Gastrocnemius medialis (tissue), 4 donors: ENCODE measurements around the gene ARHGAP28. TPM values are rescaled to one million over a fixed set of nuclear protein-coding genes. Genes with fewer than 3 reads are reported as not detected.
A peak's percentile ranks its signal among the peaks of the same experiment; 100 is the strongest.

Experiments
- ATAC-seq, 2 donors: fragments of 150-250 bp; one replicate each; pipeline ENCODE4 v1.9.1; 2016
- DNase-seq, 2 donors: peaks; one replicate each; pipeline ENCODE4 v3.0.0-alpha.2; 2019
- H3K27ac ChIP-seq, 4 donors: fragments of 200-600 bp; sonication (generic); 1 replicate in 1 of 4; 2 replicates in 3 of 4; pipeline ENCODE4 v1.5.1; 2016 to 2018; ENCODE audit warnings: mild to moderate bottlenecking in 2 of 4, moderate library complexity in 1 of 4
- H3K27me3 ChIP-seq, 3 donors: fragments of 200-600 bp; sonication (generic) in 2 of 3; 1 replicate in 1 of 3; 2 replicates in 2 of 3; pipeline versions ENCODE4 v1.5.1 to v1.6.0; 2016 to 2019; ENCODE audit warnings: mild to moderate bottlenecking in 1 of 3, moderate library complexity in 1 of 3
- H3K36me3 ChIP-seq, 2 donors: fragments of 200-600 bp; sonication (generic) in 1 of 2; one replicate each; pipeline ENCODE4 v1.5.1; 2017 to 2018
- H3K4me1 ChIP-seq, 2 donors: fragments of 200-600 bp; sonication (generic) in 1 of 2; one replicate each; pipeline ENCODE4 v1.5.1; 2016 to 2017; ENCODE audit warnings: mild to moderate bottlenecking in 2 of 2
- H3K4me3 ChIP-seq, 4 donors: fragments of 200-600 bp; sonication (generic) in 3 of 4; 1 replicate in 1 of 4; 2 replicates in 3 of 4; pipeline ENCODE4 v1.5.1; 2016 to 2019; ENCODE audit warnings: mild to moderate bottlenecking in 2 of 4
- H3K9me3 ChIP-seq, 3 donors: fragments of 200-600 bp; sonication (generic) in 2 of 3; 1 replicate in 1 of 3; 2 replicates in 2 of 3; pipeline ENCODE4 v1.5.1; 2016 to 2019
- CTCF ChIP-seq, 5 experiments: fragments of 450-650 bp in 3 of 5; fragments of 200-600 bp in 2 of 5; sonication (generic) in 2 of 5; IDR thresholded peaks in 4 of 5; conservative IDR thresholded peaks in 1 of 5; 1 replicate in 4 of 5; 2 replicates in 1 of 5; pipeline ENCODE4 v1.5.1; 2016 to 2019; ENCODE audit warnings: antibody characterized with exemption in 5 of 5, mild to moderate bottlenecking in 3 of 5, moderate library complexity in 3 of 5
- POLR2A ChIP-seq, 2 donors: fragments of 450-650 bp; IDR thresholded peaks; one replicate each; pipeline ENCODE4 v1.6.1; 2017; ENCODE audit warnings: antibody characterized with exemption in 2 of 2, mild to moderate bottlenecking in 2 of 2, moderate library complexity in 2 of 2
- in situ Hi-C, 4 donors: fragments of 200-750 bp; cut with MboI; loops; one replicate each; pipeline versions ENCODE4 v1.15.0 to v1.8.0; 2017; ENCODE audit warnings: low sequenced_read_pairs in 4 of 4
- intact Hi-C: fragments of 100-400 bp; cut with DNase I; formaldehyde crosslinking; loops from one replicate; pipeline ENCODE4 v1.15.1; 2023; ENCODE audit warnings: low total_unique reads
- total RNA-seq, 4 donors: library from RNA; depleted of rRNA; stranded (reverse); fragments of >200 nt; gene quantifications; one replicate each; pipeline versions ENCODE4 v1.1.0 to v1.2.3, GENCODE V29; 2016

Gene ARHGAP28
- total RNA-seq, 4 donors from 2014 or later, result 4.6 to 17.9 (median 6.2) TPM

GRCh38 chr18:6732952-6733351, 3.4 kb downstream of the ARHGAP28 start:
- peaks cover 18 to 45% of the 10 kb centered on the region in 2 donors for H3K4me1 ChIP-seq
- H3K27me3 ChIP-seq, result no peaks in the 10 kb centered on the region
- in situ Hi-C loops, result no loop called here
- no peak overlapping the region for H3K4me3 ChIP-seq
- H3K27ac ChIP-seq, result peak overlapping the region; percentile 25 to 88 (median 84)
- DNase-seq (no peak), ATAC-seq (no peak)
- TF ChIP-seq CTCF (IDR thresholded peaks at IDR 0.05 in 4 of 5, conservative IDR thresholded peaks at IDR 0.05 in 1 of 5) (peak in 1 of 5 experiments; percentile 19), POLR2A (IDR thresholded peaks at IDR 0.05) (no peak)
- H3K9me3 ChIP-seq, result no peaks in the 10 kb centered on the region
- intact Hi-C loops, result loop anchor here (2.0 to 5.0 kb wide), 2 partner anchors 14 to 1436 kb away; partner anchors contain the start of gene ZBTB14
- H3K36me3 ChIP-seq, result no peaks in the 10 kb centered on the region

GRCh38 chr18:6733758-6734157, 4.2 kb downstream of the ARHGAP28 start:
- ATAC-seq (no peak), DNase-seq (no peak)
- intact Hi-C loops, result loop anchor here (2.0 to 5.0 kb wide), 2 partner anchors 13 to 1436 kb away; partner anchors contain the start of gene ZBTB14

GRCh38 chr18:6734726-6735430, 5.4 kb downstream of the ARHGAP28 start:
- in situ Hi-C loops (no loop called here), intact Hi-C loops (loop anchor here (5.0 kb wide), 1 partner anchor 1438 kb away; the partner anchor contains the start of gene ZBTB14)
- Histone ChIP-seq H3K27ac (peak overlapping the region; percentile 17 to 88 (median 84)), H3K27me3 (no peaks in the 10 kb centered on the region), H3K36me3 (no peaks in the 10 kb centered on the region), H3K4me3 (no peak overlapping the region), H3K4me1 (peaks cover 18 to 53% of the 10 kb centered on the region in 2 donors), H3K9me3 (no peaks in the 10 kb centered on the region)
- TF ChIP-seq POLR2A (IDR thresholded peaks at IDR 0.05) (no peak), CTCF (IDR thresholded peaks at IDR 0.05 in 4 of 5, conservative IDR thresholded peaks at IDR 0.05 in 1 of 5) (no peak)
- ATAC-seq (no peak), DNase-seq (no peak)

More at GRCh38 chr18:6733758-6734157, 4.2 kb downstream of the ARHGAP28 start:
- H3K4me3 ChIP-seq, result peak overlapping the region in 1 of 4 donors; percentile 4
- no peaks in the 10 kb centered on the region for H3K27me3 ChIP-seq
- in situ Hi-C loops, result no loop called here
- peak overlapping the region; percentile 17 to 88 (median 84) for H3K27ac ChIP-seq
- H3K4me1 ChIP-seq, result peaks cover 18 to 47% of the 10 kb centered on the region in 2 donors
- TF ChIP-seq POLR2A (IDR thresholded peaks at IDR 0.05) (no peak), CTCF (IDR thresholded peaks at IDR 0.05 in 4 of 5, conservative IDR thresholded peaks at IDR 0.05 in 1 of 5) (no peak)
- H3K36me3 ChIP-seq, result no peaks in the 10 kb centered on the region
- no peaks in the 10 kb centered on the region for H3K9me3 ChIP-seq

GRCh38 chr18:6737833-6738232, 8.3 kb downstream of the ARHGAP28 start:
- Histone ChIP-seq H3K36me3 (no peaks in the 10 kb centered on the region), H3K27ac (peak overlapping the region in 2 of 4 donors; percentile 20 to 24), H3K4me3 (no peak overlapping the region), H3K4me1 (peaks cover 15 to 57% of the 10 kb centered on the region in 2 donors), H3K9me3 (no peaks in the 10 kb centered on the region), H3K27me3 (no peaks in the 10 kb centered on the region)
- in situ Hi-C loops, result no loop called here
- ATAC-seq (no peak), DNase-seq (no peak)
- intact Hi-C loops, result no loop called here
- TF ChIP-seq POLR2A (IDR thresholded peaks at IDR 0.05) (no peak), CTCF (IDR thresholded peaks at IDR 0.05 in 4 of 5, conservative IDR thresholded peaks at IDR 0.05 in 1 of 5) (no peak)
